Gastroesophageal sphincter (tissue), 4 donors: ENCODE measurements around the gene DNTTIP2. TPM values are rescaled to one million over a fixed set of nuclear protein-coding genes. Genes with fewer than 3 reads are reported as not detected.

Source experiments
- ATAC-seq: fragments of 150-250 bp; one replicate; pipeline ENCODE4 v1.9.1; 2016; ENCODE audit warnings: mild to moderate bottlenecking, moderate library complexity
- H3K27ac ChIP-seq, 4 donors: fragments of 200-600 bp; sonication (generic) in 3 of 4; 1 replicate in 3 of 4; 2 replicates in 1 of 4; pipeline ENCODE4 v1.5.1; 2016 to 2019
- H3K27me3 ChIP-seq: fragments of 200-600 bp; sonication (generic); one replicate; pipeline ENCODE4 v1.5.1; 2019
- H3K36me3 ChIP-seq, 2 donors: fragments of 200-600 bp; sonication (generic); one replicate each; pipeline ENCODE4 v1.5.1; 2019; ENCODE audit warnings: control low read depth in 1 of 2
- H3K4me1 ChIP-seq, 3 donors: fragments of 200-600 bp; sonication (generic); 1 replicate in 2 of 3; 2 replicates in 1 of 3; pipeline ENCODE4 v1.5.1; 2016 to 2019; ENCODE audit warnings: control low read depth in 2 of 3
- H3K4me3 ChIP-seq, 2 donors: fragments of 200-600 bp; sonication (generic); one replicate each; pipeline ENCODE4 v1.5.1; 2019; ENCODE audit warnings: mild to moderate bottlenecking in 1 of 2, moderate library complexity in 1 of 2
- H3K9me3 ChIP-seq, 3 donors: fragments of 200-600 bp; sonication (generic); one replicate each; pipeline ENCODE4 v1.5.1; 2017 to 2019; ENCODE audit warnings: control low read depth in 2 of 3
- CTCF ChIP-seq, 4 experiments: fragments of 200-600 bp in 2 of 4; fragments of 450-650 bp in 2 of 4; sonication (generic) in 1 of 4; IDR thresholded peaks; one replicate each; pipeline ENCODE4 v1.5.1; 2017 to 2019; ENCODE audit warnings: antibody characterized with exemption in 4 of 4, mild to moderate bottlenecking in 2 of 4, moderate library complexity in 2 of 4
- EP300 ChIP-seq: sonication (generic); formaldehyde crosslinking; IDR thresholded peaks from one replicate; pipeline ENCODE4 v1.6.1; 2017; ENCODE audit warnings: antibody characterized with exemption, mild to moderate bottlenecking
- POLR2A ChIP-seq, 2 donors: fragments of 450-650 bp; IDR thresholded peaks; one replicate each; pipeline ENCODE4 v1.6.1; 2017; ENCODE audit warnings: antibody characterized with exemption in 2 of 2, mild to moderate bottlenecking in 2 of 2, moderate library complexity in 1 of 2
- POLR2AphosphoS5 ChIP-seq: sonication (generic); formaldehyde crosslinking; IDR thresholded peaks from one replicate; pipeline ENCODE4 v1.6.1; 2017; ENCODE audit warnings: antibody characterized with exemption
- WGBS, 2 donors: methylation state at CpG; one replicate each; pipeline ENCODE4 v1.1.5; 2018; ENCODE audit warnings: low coverage in 1 of 2; 5-methylcytosine and 5-hydroxymethylcytosine counted together
- total RNA-seq, 4 donors: library from RNA; depleted of rRNA; stranded (reverse); fragments of >200 nt; gene quantifications; one replicate each; pipeline ENCODE4 v1.1.0, GENCODE V29; 2016

The DNTTIP2 gene
- total RNA-seq, 4 donors from 2014 or later: 30.6 to 42.2 (median 40.3) TPM

- WGBS, 2 donors: 80 to 93% methylated on average over 4 of the region's 4 CpGs
- H3K27ac ChIP-seq: peak overlapping the region in 3 of 4 donors; percentile 86 to 90 (median 89)
Measured at GRCh38 chr1:93910305-93910704, 31.3 kb upstream of the DNTTIP2 start.

GRCh38 chr1:93909146-93910050 is 30.4 kb upstream of the DNTTIP2 start, which contains the start of gene GCLM:
Gene GCLM (minus strand): TSS chr1:93909430. CDS start chr1:93909163, 267 bp downstream.
- Histone ChIP-seq H3K9me3 (no peaks in the 10 kb centered on the region), H3K36me3 (no peaks in the 10 kb centered on the region), H3K27ac (peak within 1 kb of the TSS; percentile 48 to 90 (median 88)), H3K27me3 (no peaks in the 10 kb centered on the region), H3K4me3 (peak within 1 kb of the TSS; percentile 88 to 94), H3K4me1 (peaks cover 0 to 32% (median 4%) of the 10 kb centered on the region in 3 donors)
- ATAC-seq: peak; percentile 99
- WGBS, 2 donors: 3 to 35% methylated on average over 4 to 13 of the region's 102 CpGs
- TF ChIP-seq EP300 (no peak), POLR2A (IDR thresholded peaks at IDR 0.05) (peak in 1 of 2 donors; percentile 75), POLR2AphosphoS5 (peak; percentile 94), CTCF (IDR thresholded peaks at IDR 0.05) (peak; percentile 62 to 95 (median 91))

More at GRCh38 chr1:93910305-93910704, 31.3 kb upstream of the DNTTIP2 start:
- Histone ChIP-seq H3K4me1 (peaks cover 0 to 29% (median 4%) of the 10 kb centered on the region in 3 donors), H3K27me3 (no peaks in the 10 kb centered on the region), H3K9me3 (no peaks in the 10 kb centered on the region), H3K4me3 (no peak overlapping the region), H3K36me3 (no peaks in the 10 kb centered on the region)
- no peak for ATAC-seq
- TF ChIP-seq POLR2A (IDR thresholded peaks at IDR 0.05) (no peak), POLR2AphosphoS5 (no peak), CTCF (IDR thresholded peaks at IDR 0.05) (no peak), EP300 (no peak)

GRCh38 chr1:93908394-93909145 is 29.6 kb upstream of the DNTTIP2 start:
- Histone ChIP-seq H3K27ac (peak overlapping the region; percentile 48 to 90 (median 88)), H3K36me3 (no peaks in the 10 kb centered on the region), H3K9me3 (no peaks in the 10 kb centered on the region), H3K4me3 (peak overlapping the region; percentile 88 to 94), H3K27me3 (no peaks in the 10 kb centered on the region), H3K4me1 (peaks cover 0 to 32% (median 4%) of the 10 kb centered on the region in 3 donors)
- TF ChIP-seq CTCF (IDR thresholded peaks at IDR 0.05) (no peak), EP300 (no peak), POLR2AphosphoS5 (no peak), POLR2A (IDR thresholded peaks at IDR 0.05) (no peak)
- WGBS, 2 donors: 2% methylated on average over 11 to 20 of the region's 49 CpGs
- peak; percentile 30 for ATAC-seq

GRCh38 chr1:93907718-93908117 is 28.7 kb upstream of the DNTTIP2 start:
- H3K27ac ChIP-seq: no peak overlapping the region
- H3K4me1 ChIP-seq: peaks cover 0 to 32% (median 4%) of the 10 kb centered on the region in 3 donors
- WGBS, 2 donors: 53 to 61% methylated on average over 2 to 3 of the region's 3 CpGs
- H3K36me3 ChIP-seq: no peaks in the 10 kb centered on the region
- no peak overlapping the region for H3K4me3 ChIP-seq
- TF ChIP-seq CTCF (IDR thresholded peaks at IDR 0.05) (no peak), POLR2AphosphoS5 (no peak), POLR2A (IDR thresholded peaks at IDR 0.05) (no peak), EP300 (no peak)
- no peaks in the 10 kb centered on the region for H3K9me3 ChIP-seq
- H3K27me3 ChIP-seq: no peaks in the 10 kb centered on the region
- ATAC-seq: no peak
